Vagina (tissue), 2 donors: ENCODE results near the gene SMARCA5. TPM values are rescaled to one million over a fixed set of nuclear protein-coding genes. Genes with fewer than 3 reads are reported as not detected.
"Not testable (repeated sequence)": the region's sequence is repeated elsewhere in the genome, so short reads cannot be mapped to it uniquely, and the experiment has no call there.

ENCODE experiments used
- DNase-seq, 2 donors: peaks; one replicate each; pipeline ENCODE4 v3.0.0-alpha.2; 2017; ENCODE audit errors: extremely low spot score in 2 of 2
- H3K27ac ChIP-seq: fragments of 200-600 bp; sonication (generic); one replicate; pipeline ENCODE4 v1.5.1; 2019
- H3K27me3 ChIP-seq: fragments of 200-600 bp; sonication (generic); one replicate; pipeline ENCODE4 v1.5.1; 2019
- H3K36me3 ChIP-seq, 2 donors: fragments of 200-600 bp; sonication (generic); one replicate each; pipeline ENCODE4 v1.5.1; 2017 to 2019
- H3K4me1 ChIP-seq: fragments of 200-600 bp; sonication (generic); one replicate; pipeline ENCODE4 v1.5.1; 2019
- H3K4me3 ChIP-seq, 2 donors: fragments of 200-600 bp; sonication (generic); 1 replicate in 1 of 2; 2 replicates in 1 of 2; pipeline ENCODE4 v1.5.1; 2016 to 2019
- H3K9me3 ChIP-seq: fragments of 200-600 bp; sonication (generic); one replicate; pipeline ENCODE4 v1.5.1; 2019
- CTCF ChIP-seq, 3 experiments: fragments of 450-650 bp in 2 of 3; fragments of 200-600 bp in 1 of 3; sonication (generic) in 1 of 3; IDR thresholded peaks; one replicate each; pipeline ENCODE4 v1.5.1; 2017 to 2019; ENCODE audit warnings: antibody characterized with exemption in 3 of 3, mild to moderate bottlenecking in 2 of 3, moderate library complexity in 2 of 3
- POLR2A ChIP-seq, 2 donors: fragments of 450-650 bp; IDR thresholded peaks; one replicate each; pipeline ENCODE4 v1.6.1; 2017; ENCODE audit warnings: antibody characterized with exemption in 2 of 2, mild to moderate bottlenecking in 2 of 2, moderate library complexity in 2 of 2
- POLR2AphosphoS5 ChIP-seq, 2 donors: sonication (generic); formaldehyde crosslinking; IDR thresholded peaks; one replicate each; pipeline ENCODE4 v1.9.0; 2017; ENCODE audit warnings: antibody characterized with exemption in 2 of 2, mild to moderate bottlenecking in 2 of 2, low read depth in 1 of 2; ENCODE audit not compliant: insufficient read depth in 1 of 2
- intact Hi-C: fragments of 100-400 bp; cut with DNase I; formaldehyde crosslinking; loops from one replicate; pipeline ENCODE4 v1.15.1; 2023
- total RNA-seq: library from RNA; depleted of rRNA; stranded (reverse); fragments of >200 nt; gene quantifications from one replicate; pipeline ENCODE4 v1.2.3, GENCODE V29; 2016

SMARCA5 gene
- total RNA-seq, 1 donor from 2014 or later, result 23.3 TPM

DNA sequence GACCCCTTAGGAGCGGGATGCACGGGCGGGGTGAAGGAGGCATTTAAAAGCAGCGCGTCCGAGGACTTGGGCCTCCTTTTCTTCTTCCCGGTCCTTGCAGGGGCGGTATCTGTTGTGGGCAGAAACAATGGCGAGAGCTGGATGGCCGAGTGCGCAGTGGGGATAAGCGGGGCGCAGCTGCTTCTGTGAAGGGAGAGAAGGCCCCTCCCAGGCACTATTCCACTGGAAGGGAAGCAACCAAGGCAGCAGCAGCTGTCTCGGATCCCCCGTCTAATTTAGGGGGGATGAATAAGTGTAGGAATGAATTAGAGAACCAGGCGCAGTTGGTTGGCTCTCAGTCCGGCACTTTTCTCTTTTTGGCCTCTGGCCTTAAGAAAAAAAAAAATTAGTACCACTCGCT lies 995 bp downstream of the SMARCA5 start:
- Histone ChIP-seq H3K27me3 (no peaks in the 10 kb centered on the region), H3K27ac (peak overlapping the region; percentile 98), H3K4me1 (peaks cover 49% of the 10 kb centered on the region), H3K9me3 (no peaks in the 10 kb centered on the region), H3K4me3 (peak overlapping the region; percentile 73 to 95), H3K36me3 (peaks cover 0 to 10% of the 10 kb centered on the region in 2 donors)
- no peak for DNase-seq
- TF ChIP-seq POLR2AphosphoS5 (IDR thresholded peaks at IDR 0.05; ENCODE audit: insufficient read depth in 1 of 2, low read depth in 1 of 2) (no peak), CTCF (IDR thresholded peaks at IDR 0.05) (no peak), POLR2A (IDR thresholded peaks at IDR 0.05) (no peak)
- intact Hi-C loops, result no loop called here

- Histone ChIP-seq H3K9me3 (no peaks in the 10 kb centered on the region), H3K27me3 (no peaks in the 10 kb centered on the region), H3K27ac (peak overlapping the region; percentile 98), H3K36me3 (peaks cover 0 to 10% of the 10 kb centered on the region in 2 donors), H3K4me3 (peak overlapping the region; percentile 73 to 95), H3K4me1 (peaks cover 53% of the 10 kb centered on the region)
- DNase-seq, result no peak
- TF ChIP-seq POLR2A (IDR thresholded peaks at IDR 0.05) (no peak), POLR2AphosphoS5 (IDR thresholded peaks at IDR 0.05; ENCODE audit: insufficient read depth in 1 of 2, low read depth in 1 of 2) (no peak), CTCF (IDR thresholded peaks at IDR 0.05) (no peak)
- intact Hi-C loops, result no loop called here
These were observed 1.4 kb downstream of the SMARCA5 start for GRCh38 chr4:143514901-143515300.

DNA sequence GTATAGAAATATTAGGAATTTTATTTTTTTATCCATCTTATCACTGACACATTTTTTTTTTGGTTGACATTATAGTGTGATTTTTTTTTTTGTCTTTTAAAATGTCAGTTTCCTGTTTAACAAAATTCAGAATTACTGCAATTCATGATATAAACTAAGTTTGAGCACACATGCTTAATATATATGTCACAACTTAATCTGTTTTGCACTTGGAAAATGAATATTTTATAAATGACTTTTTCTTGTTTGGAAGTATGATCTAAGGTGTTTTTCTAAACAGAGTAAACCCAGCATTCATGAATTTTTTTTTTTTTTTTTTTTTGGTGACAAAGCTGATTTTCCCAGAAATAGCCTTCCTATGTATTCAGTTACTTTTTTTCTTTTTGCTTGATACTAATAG lies 2.4 kb downstream of the SMARCA5 start:
- no peak for DNase-seq
- peak overlapping the region in 1 of 2 donors; percentile 95 for H3K4me3 ChIP-seq
- no peaks in the 10 kb centered on the region for H3K9me3 ChIP-seq
- H3K27ac ChIP-seq, result no peak overlapping the region
- TF ChIP-seq CTCF (IDR thresholded peaks at IDR 0.05) (no peak), POLR2A (IDR thresholded peaks at IDR 0.05) (no peak), POLR2AphosphoS5 (IDR thresholded peaks at IDR 0.05; ENCODE audit: insufficient read depth in 1 of 2, low read depth in 1 of 2) (no peak)
- H3K4me1 ChIP-seq, result peaks cover 63% of the 10 kb centered on the region
- no peaks in the 10 kb centered on the region for H3K27me3 ChIP-seq
- H3K36me3 ChIP-seq, result peaks cover 0 to 11% of the 10 kb centered on the region in 2 donors
- intact Hi-C loops, result no loop called here

DNA sequence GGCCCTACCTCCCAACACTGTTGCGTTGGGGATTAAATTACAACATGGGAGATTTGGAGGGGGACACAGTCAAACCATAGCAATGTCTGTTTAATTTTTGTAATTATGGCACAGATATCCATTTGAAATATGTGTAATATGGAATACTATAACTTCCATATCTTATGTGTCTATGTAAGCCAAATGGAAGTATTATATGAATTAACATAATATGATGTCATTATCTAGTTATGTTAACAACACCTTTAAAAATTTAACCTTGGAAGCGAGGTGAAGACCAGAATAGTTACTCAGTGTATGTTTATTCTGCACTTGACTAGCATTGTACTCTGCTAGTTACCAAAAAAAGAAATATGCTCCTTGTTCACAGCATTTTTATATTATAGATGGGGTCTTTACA lies 4.3 kb downstream of the SMARCA5 start:
- no peaks in the 10 kb centered on the region for H3K9me3 ChIP-seq
- peaks cover 0 to 30% of the 10 kb centered on the region in 2 donors for H3K36me3 ChIP-seq
- no peak overlapping the region for H3K4me3 ChIP-seq
- TF ChIP-seq POLR2AphosphoS5 (IDR thresholded peaks at IDR 0.05; ENCODE audit: insufficient read depth in 1 of 2, low read depth in 1 of 2), result no peak
- no peak for TF ChIP-seq POLR2A (IDR thresholded peaks at IDR 0.05)
- TF ChIP-seq CTCF (IDR thresholded peaks at IDR 0.05), result no peak
- H3K27me3 ChIP-seq, result no peaks in the 10 kb centered on the region
- H3K4me1 ChIP-seq, result peaks cover 67% of the 10 kb centered on the region
- DNase-seq, result no peak
- H3K27ac ChIP-seq, result no peak overlapping the region
- intact Hi-C loops, result no loop called here

GRCh38 chr4:143524211-143524610 lies 10.7 kb downstream of the SMARCA5 start:
- H3K9me3 ChIP-seq, result no peaks in the 10 kb centered on the region
- TF ChIP-seq POLR2AphosphoS5 (IDR thresholded peaks at IDR 0.05; ENCODE audit: insufficient read depth in 1 of 2, low read depth in 1 of 2) (no peak), CTCF (IDR thresholded peaks at IDR 0.05) (no peak), POLR2A (IDR thresholded peaks at IDR 0.05) (no peak)
- H3K27ac ChIP-seq, result no peak overlapping the region
- peaks cover 0 to 68% of the 10 kb centered on the region in 2 donors for H3K36me3 ChIP-seq
- peaks cover 21% of the 10 kb centered on the region for H3K4me1 ChIP-seq
- DNase-seq, result no peak
- intact Hi-C loops, result no loop called here
- no peak overlapping the region for H3K4me3 ChIP-seq
- no peaks in the 10 kb centered on the region for H3K27me3 ChIP-seq

DNA sequence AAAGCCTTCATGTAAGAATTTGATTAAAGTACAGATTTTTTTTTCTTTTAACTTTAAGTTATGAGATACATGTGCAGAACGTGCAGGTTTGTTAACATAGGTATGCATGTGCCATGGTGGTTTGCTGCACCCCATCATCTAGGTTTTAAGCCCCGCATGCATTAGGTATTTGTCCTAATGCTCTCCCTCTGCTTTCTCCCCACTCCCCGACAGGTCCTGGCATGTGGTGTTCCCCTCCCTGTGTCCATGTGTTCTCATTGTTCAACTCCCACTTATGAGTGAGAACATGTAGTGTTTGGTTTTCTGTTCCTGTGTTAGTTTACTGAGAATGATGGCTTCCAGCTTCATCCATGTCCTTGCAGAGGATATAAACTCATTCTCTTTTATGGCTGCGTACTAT lies 14.5 kb downstream of the SMARCA5 start:
- H3K4me1 ChIP-seq, H3K27ac ChIP-seq, DNase-seq, H3K27me3 ChIP-seq, H3K9me3 ChIP-seq, intact Hi-C loops, H3K4me3 ChIP-seq: not testable (repeated sequence)
- H3K36me3 ChIP-seq, result peaks cover 0 to 79% of the 10 kb centered on the region in 2 donors
